Neural progenitor cell (in vitro differentiated cells): ENCODE data around the gene LYST. TPM values are rescaled to one million over a fixed set of nuclear protein-coding genes. Genes with fewer than 3 reads are reported as not detected.

Source experiments
- DNase-seq: peaks from one replicate; pipeline ENCODE4 v3.0.0-alpha.2; 2016; ENCODE audit warnings: low spot score
- H2AFZ ChIP-seq: fragments of 200-600 bp; sonication (generic); replicated peaks from 2 replicates; pipeline ENCODE4 v1.6.1; 2016; ENCODE audit warnings: antibody characterized with exemption
- H3F3A ChIP-seq: fragments of 200-600 bp; sonication (generic); 2 replicates; pipeline ENCODE4 v1.6.1; 2016; ENCODE audit warnings: antibody characterized with exemption, low read depth
- H3K27ac ChIP-seq: fragments of 200-600 bp; sonication (generic); 2 replicates; pipeline ENCODE4 v1.5.1; 2016; ENCODE audit warnings: mild to moderate bottlenecking
- H3K27me3 ChIP-seq: fragments of 200-600 bp; sonication (generic); 2 replicates; pipeline ENCODE4 v1.6.1; 2016; ENCODE audit warnings: mild to moderate bottlenecking, moderate library complexity
- H3K36me3 ChIP-seq: fragments of 200-600 bp; sonication (generic); 2 replicates; pipeline ENCODE4 v1.5.1; 2016
- H3K4me1 ChIP-seq: fragments of 200-600 bp; sonication (generic); 2 replicates; pipeline ENCODE4 v1.6.1; 2016; ENCODE audit warnings: mixed run types
- H3K4me2 ChIP-seq: fragments of 200-600 bp; sonication (generic); 2 replicates; pipeline ENCODE4 v1.6.1; 2016
- H3K4me3 ChIP-seq: fragments of 200-600 bp; sonication (generic); 2 replicates; pipeline ENCODE4 v1.5.1; 2016
- H3K79me2 ChIP-seq: fragments of 200-600 bp; sonication (generic); 2 replicates; pipeline ENCODE4 v1.6.1; 2016; ENCODE audit warnings: low read depth
- H3K9ac ChIP-seq: fragments of 200-600 bp; sonication (generic); 2 replicates; pipeline ENCODE4 v1.6.1; 2016
- H3K9me3 ChIP-seq: fragments of 200-600 bp; sonication (generic); 2 replicates; pipeline ENCODE4 v1.5.1; 2016; ENCODE audit warnings: low read depth
- H4K20me1 ChIP-seq: fragments of 200-600 bp; sonication (generic); 2 replicates; pipeline ENCODE4 v1.6.1; 2016; ENCODE audit warnings: low read depth
- H3K27ac Mint-ChIP-seq: 3 replicates; pipeline ENCODE4 v1.8.0; 2021; ENCODE audit warnings: mixed read lengths
- H3K27me3 Mint-ChIP-seq: 2 replicates; pipeline ENCODE4 v1.8.0; 2022; ENCODE audit warnings: low read depth, mild to moderate bottlenecking, inconsistent platforms, moderate library complexity, mixed read lengths; ENCODE audit not compliant: insufficient read depth
- H3K36me3 Mint-ChIP-seq: 3 replicates; pipeline ENCODE4 v1.8.0; 2021; ENCODE audit warnings: mixed read lengths
- H3K4me1 Mint-ChIP-seq: 3 replicates; pipeline ENCODE4 v1.8.0; 2021; ENCODE audit warnings: mixed read lengths
- H3K4me3 Mint-ChIP-seq: 3 replicates; pipeline ENCODE4 v1.8.0; 2021; ENCODE audit warnings: mild to moderate bottlenecking, moderate library complexity, mixed read lengths
- H3K9me3 Mint-ChIP-seq: 3 replicates; pipeline ENCODE4 v1.8.0; 2020; ENCODE audit warnings: mixed read lengths
- EZH2 ChIP-seq: fragments of 200-600 bp; sonication (generic); IDR thresholded peaks from 2 replicates; pipeline ENCODE4 v1.6.1; 2017; ENCODE audit warnings: antibody characterized with exemption, mild to moderate bottlenecking, moderate library complexity
- EZH2phosphoT487 ChIP-seq: fragments of 200-600 bp; sonication (generic); IDR thresholded peaks from 2 replicates; pipeline ENCODE4 v1.6.1; 2017; ENCODE audit warnings: antibody characterized with exemption
- total RNA-seq: library from RNA; depleted of rRNA; stranded (reverse); fragments of >200 nt; gene quantifications from 2 replicates; pipeline ENCODE4 v1.2.3, GENCODE V29; 2015; ENCODE audit warnings: low replicate concordance
- TF ChIP-seq, protein P1 (sequence below): fragments of 200-600 bp; sonication (generic); IDR thresholded peaks from 2 replicates; pipeline ENCODE4 v1.5.1; 2017; ENCODE audit warnings: antibody characterized with exemption, mild to moderate bottlenecking

Gene LYST
- total RNA-seq, 1 donor from 2014 or later = 0.82 TPM

DNA sequence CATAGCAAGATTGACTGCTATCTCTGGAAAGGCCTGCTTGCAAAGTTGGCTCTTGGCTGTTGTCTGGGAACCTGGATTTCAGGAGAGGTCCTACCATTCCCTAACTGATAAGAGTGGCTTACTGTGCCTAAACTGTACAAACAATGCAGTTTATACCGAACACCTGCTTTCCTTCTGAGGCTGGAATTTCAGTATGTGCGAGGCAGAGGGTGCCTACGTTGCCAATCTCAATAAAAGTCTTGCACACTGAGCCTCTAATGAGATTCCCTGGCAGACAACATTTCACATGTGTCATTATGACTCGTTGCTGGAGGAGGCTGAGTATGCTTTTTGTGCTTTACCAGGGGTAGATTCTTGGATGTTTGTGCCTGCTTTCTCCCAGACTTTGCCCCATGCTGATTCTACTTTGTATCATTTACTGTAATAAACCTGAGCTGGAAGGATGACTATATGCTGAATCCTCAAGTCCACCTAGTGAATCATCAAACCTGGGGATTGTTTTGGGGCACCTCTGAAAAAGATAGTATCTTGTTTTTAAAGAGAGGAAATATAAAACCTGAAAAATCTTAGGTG lies 158.2 kb downstream of the LYST start:
- TF ChIP-seq, protein P1, sequence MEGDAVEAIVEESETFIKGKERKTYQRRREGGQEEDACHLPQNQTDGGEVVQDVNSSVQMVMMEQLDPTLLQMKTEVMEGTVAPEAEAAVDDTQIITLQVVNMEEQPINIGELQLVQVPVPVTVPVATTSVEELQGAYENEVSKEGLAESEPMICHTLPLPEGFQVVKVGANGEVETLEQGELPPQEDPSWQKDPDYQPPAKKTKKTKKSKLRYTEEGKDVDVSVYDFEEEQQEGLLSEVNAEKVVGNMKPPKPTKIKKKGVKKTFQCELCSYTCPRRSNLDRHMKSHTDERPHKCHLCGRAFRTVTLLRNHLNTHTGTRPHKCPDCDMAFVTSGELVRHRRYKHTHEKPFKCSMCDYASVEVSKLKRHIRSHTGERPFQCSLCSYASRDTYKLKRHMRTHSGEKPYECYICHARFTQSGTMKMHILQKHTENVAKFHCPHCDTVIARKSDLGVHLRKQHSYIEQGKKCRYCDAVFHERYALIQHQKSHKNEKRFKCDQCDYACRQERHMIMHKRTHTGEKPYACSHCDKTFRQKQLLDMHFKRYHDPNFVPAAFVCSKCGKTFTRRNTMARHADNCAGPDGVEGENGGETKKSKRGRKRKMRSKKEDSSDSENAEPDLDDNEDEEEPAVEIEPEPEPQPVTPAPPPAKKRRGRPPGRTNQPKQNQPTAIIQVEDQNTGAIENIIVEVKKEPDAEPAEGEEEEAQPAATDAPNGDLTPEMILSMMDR = no peak
- TF ChIP-seq EZH2phosphoT487 = no peak
- no peak for TF ChIP-seq EZH2
- no peak for DNase-seq
- no peak overlapping the region for H3K4me3 Mint-ChIP-seq
- no peaks in the 10 kb centered on the region for H3K36me3 Mint-ChIP-seq
- no peak overlapping the region for H3K4me2 ChIP-seq
- no peaks in the 10 kb centered on the region for H3K27me3 ChIP-seq
- H3K9me3 ChIP-seq = no peaks in the 10 kb centered on the region
- no peaks in the 10 kb centered on the region for H3F3A ChIP-seq
- H4K20me1 ChIP-seq = no peaks in the 10 kb centered on the region
- no peaks in the 10 kb centered on the region for H3K79me2 ChIP-seq
- no peak overlapping the region for H3K27ac ChIP-seq
- no peak overlapping the region for H2AFZ ChIP-seq
- H3K4me3 ChIP-seq = no peak overlapping the region
- no peaks in the 10 kb centered on the region for H3K27me3 Mint-ChIP-seq
- no peak overlapping the region for H3K27ac Mint-ChIP-seq
- no peaks in the 10 kb centered on the region for H3K9me3 Mint-ChIP-seq
- no peaks in the 10 kb centered on the region for H3K4me1 Mint-ChIP-seq
- no peaks in the 10 kb centered on the region for H3K36me3 ChIP-seq
- H3K9ac ChIP-seq = no peak overlapping the region
- H3K4me1 ChIP-seq = peaks cover 13% of the 10 kb centered on the region

DNA sequence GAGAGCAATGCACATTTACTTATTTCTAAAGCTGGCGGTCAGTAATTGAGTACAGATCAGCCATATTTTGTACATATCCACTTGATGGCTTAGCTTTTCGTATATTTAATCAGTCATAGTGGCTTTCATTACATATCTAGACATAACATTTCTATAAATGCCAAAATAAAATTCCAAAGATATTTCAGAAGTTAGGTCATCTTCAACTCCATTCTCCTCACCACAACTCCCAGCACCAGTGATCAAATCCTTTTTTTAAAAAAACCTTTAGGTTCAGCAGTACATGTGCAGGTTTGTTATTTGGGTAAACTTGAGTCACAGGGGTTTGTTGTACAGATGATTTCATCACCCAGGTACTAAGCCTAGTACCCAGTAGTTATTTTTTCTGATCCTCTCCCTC lies 163.2 kb downstream of the LYST start:
- no peaks in the 10 kb centered on the region for H3F3A ChIP-seq
- no peak for TF ChIP-seq EZH2phosphoT487
- TF ChIP-seq EZH2 = no peak
- TF ChIP-seq, protein P1 = no peak
- no peak for DNase-seq
- H3K9me3 ChIP-seq = no peaks in the 10 kb centered on the region
- H3K4me3 ChIP-seq = no peak overlapping the region
- no peak overlapping the region for H3K4me2 ChIP-seq
- H4K20me1 ChIP-seq = no peaks in the 10 kb centered on the region
- no peaks in the 10 kb centered on the region for H3K4me1 ChIP-seq
- H3K4me1 Mint-ChIP-seq = no peaks in the 10 kb centered on the region
- H3K27ac ChIP-seq = no peak overlapping the region
- H3K27me3 Mint-ChIP-seq = no peaks in the 10 kb centered on the region
- H3K36me3 ChIP-seq = no peaks in the 10 kb centered on the region
- no peak overlapping the region for H3K9ac ChIP-seq
- no peaks in the 10 kb centered on the region for H3K27me3 ChIP-seq
- H3K79me2 ChIP-seq = no peaks in the 10 kb centered on the region
- H3K36me3 Mint-ChIP-seq = no peaks in the 10 kb centered on the region
- no peaks in the 10 kb centered on the region for H3K9me3 Mint-ChIP-seq
- no peak overlapping the region for H3K4me3 Mint-ChIP-seq
- no peak overlapping the region for H2AFZ ChIP-seq
- no peak overlapping the region for H3K27ac Mint-ChIP-seq

DNA sequence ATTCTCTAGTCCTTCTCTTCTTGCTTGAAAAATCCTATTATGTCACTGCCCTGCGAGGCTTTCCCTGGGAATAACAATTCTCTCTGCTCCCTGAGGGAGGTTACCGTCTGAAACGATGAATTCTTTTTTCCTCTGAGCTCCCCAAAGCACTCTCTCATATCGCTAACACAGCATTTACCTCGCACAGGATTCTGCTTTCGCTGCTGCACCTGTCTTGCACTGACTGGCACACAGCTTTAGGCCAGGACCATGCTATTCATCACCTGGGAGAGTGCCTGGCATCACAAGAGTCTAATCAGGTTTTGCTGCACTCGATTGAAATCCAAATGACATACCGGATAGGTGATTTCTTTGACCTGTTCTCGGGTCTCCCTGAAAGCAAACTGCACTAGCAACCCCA lies 164.3 kb downstream of the LYST start:
- TF ChIP-seq EZH2phosphoT487 (no peak), EZH2 (no peak)
- H3K4me1 Mint-ChIP-seq = no peaks in the 10 kb centered on the region
- DNase-seq = no peak
- H3K79me2 ChIP-seq = no peaks in the 10 kb centered on the region
- no peaks in the 10 kb centered on the region for H3K9me3 ChIP-seq
- no peaks in the 10 kb centered on the region for H3K36me3 Mint-ChIP-seq
- H3K27me3 Mint-ChIP-seq = no peaks in the 10 kb centered on the region
- H3K4me3 Mint-ChIP-seq = no peak overlapping the region
- no peak overlapping the region for H3K9ac ChIP-seq
- no peaks in the 10 kb centered on the region for H3F3A ChIP-seq
- no peaks in the 10 kb centered on the region for H3K36me3 ChIP-seq
- no peak overlapping the region for H3K27ac ChIP-seq
- H4K20me1 ChIP-seq = no peaks in the 10 kb centered on the region
- H3K4me1 ChIP-seq = no peaks in the 10 kb centered on the region
- no peak overlapping the region for H2AFZ ChIP-seq
- H3K27me3 ChIP-seq = no peaks in the 10 kb centered on the region
- H3K4me2 ChIP-seq = no peak overlapping the region
- no peak overlapping the region for H3K27ac Mint-ChIP-seq
- H3K9me3 Mint-ChIP-seq = no peaks in the 10 kb centered on the region
- H3K4me3 ChIP-seq = no peak overlapping the region

DNA sequence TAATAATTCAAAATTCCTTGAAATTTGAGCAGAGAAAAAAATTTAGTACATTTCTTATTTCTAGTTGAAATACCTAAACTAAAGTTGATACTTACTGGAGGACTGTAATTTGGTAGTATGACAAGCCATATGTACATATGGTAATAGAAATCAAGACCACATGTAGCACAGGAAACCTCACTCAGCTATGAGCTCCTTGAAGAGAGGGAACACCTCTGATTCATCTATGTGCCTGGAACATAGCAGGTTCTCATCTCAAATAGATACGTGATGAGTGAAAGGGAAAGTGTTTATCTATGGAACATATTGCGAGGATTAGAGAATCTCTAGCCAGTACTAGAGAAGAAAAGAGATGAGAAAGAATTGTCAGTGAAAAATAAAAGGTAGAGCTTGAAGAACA lies 169.2 kb downstream of the LYST start:
- no peak overlapping the region for H2AFZ ChIP-seq
- no peak overlapping the region for H3K4me2 ChIP-seq
- Mint-ChIP-seq H3K27ac (no peak overlapping the region), H3K27me3 (peaks cover 2% of the 10 kb centered on the region), H3K4me3 (no peak overlapping the region), H3K4me1 (no peaks in the 10 kb centered on the region), H3K9me3 (no peaks in the 10 kb centered on the region), H3K36me3 (no peaks in the 10 kb centered on the region)
- H3K9me3 ChIP-seq = no peaks in the 10 kb centered on the region
- H3F3A ChIP-seq = no peaks in the 10 kb centered on the region
- H3K4me1 ChIP-seq = no peaks in the 10 kb centered on the region
- no peak overlapping the region for H3K27ac ChIP-seq
- no peak for DNase-seq
- TF ChIP-seq, protein P1 = no peak
- no peak for TF ChIP-seq EZH2
- no peak for TF ChIP-seq EZH2phosphoT487
- H3K79me2 ChIP-seq = no peaks in the 10 kb centered on the region
- no peaks in the 10 kb centered on the region for H3K27me3 ChIP-seq
- H3K36me3 ChIP-seq = no peaks in the 10 kb centered on the region
- no peak overlapping the region for H3K9ac ChIP-seq
- H4K20me1 ChIP-seq = no peaks in the 10 kb centered on the region
- H3K4me3 ChIP-seq = no peak overlapping the region
